Natural killer cell (primary cell): ENCODE measurements around the gene TANGO6. TPM values are rescaled to one million over a fixed set of nuclear protein-coding genes. Genes with fewer than 3 reads are reported as not detected.

Source experiments
- ATAC-seq, 3 donors: fragments of 150-1000 bp in 2 of 3; fragments of 200-7000 bp in 1 of 3; cut with Tn5 transposase; 1 replicate in 1 of 3; 2 replicates in 2 of 3; pipeline ENCODE4 v1.10.0; 2021; ENCODE audit warnings: mild to moderate bottlenecking in 2 of 3, moderate library complexity in 2 of 3
- DNase-seq, 2 donors: peaks; one replicate each; pipeline versions ENCODE4 v3.0.0 to v3.0.0-alpha.2; 2013 to 2021; ENCODE audit warnings: mixed read lengths in 1 of 2
- H3K27ac ChIP-seq: one replicate; pipeline ENCODE4 v1.5.1; 2013; ENCODE audit warnings: mild to moderate bottlenecking, low read length
- H3K27me3 ChIP-seq: one replicate; pipeline ENCODE4 v1.6.1; 2013; ENCODE audit warnings: low read length; ENCODE audit not compliant: control insufficient read depth, insufficient read depth
- H3K36me3 ChIP-seq: one replicate; pipeline ENCODE4 v1.6.1; 2013; ENCODE audit warnings: low read length; ENCODE audit not compliant: control insufficient read depth, insufficient read depth
- H3K4me1 ChIP-seq: one replicate; pipeline ENCODE4 v1.6.1; 2013; ENCODE audit warnings: low read length; ENCODE audit not compliant: control insufficient read depth, insufficient read depth
- H3K4me3 ChIP-seq: one replicate; pipeline ENCODE4 v1.5.1; 2013; ENCODE audit warnings: low read length
- H3K9me3 ChIP-seq: one replicate; pipeline ENCODE4 v1.6.1; 2013; ENCODE audit warnings: low read length; ENCODE audit not compliant: control insufficient read depth, insufficient read depth
- H3K27ac Mint-ChIP-seq, 2 donors: one replicate each; pipeline ENCODE4 v1.8.0; 2022; ENCODE audit warnings: mild to moderate bottlenecking in 2 of 2, mixed read lengths in 2 of 2, moderate library complexity in 1 of 2
- H3K27me3 Mint-ChIP-seq, 2 donors: one replicate each; pipeline ENCODE4 v1.8.0; 2022; ENCODE audit warnings: low read depth in 2 of 2, mixed read lengths in 2 of 2
- H3K36me3 Mint-ChIP-seq: one replicate; pipeline ENCODE4 v1.8.0; 2022; ENCODE audit warnings: mixed read lengths
- H3K4me1 Mint-ChIP-seq, 2 donors: one replicate each; pipeline ENCODE4 v1.8.0; 2022; ENCODE audit warnings: mixed read lengths in 2 of 2
- H3K4me3 Mint-ChIP-seq: one replicate; pipeline ENCODE4 v1.8.0; 2022; ENCODE audit warnings: mild to moderate bottlenecking, moderate library complexity, mixed read lengths
- H3K9me3 Mint-ChIP-seq, 2 donors: one replicate each; pipeline ENCODE4 v1.8.0; 2022; ENCODE audit warnings: mixed read lengths in 2 of 2
- CTCF ChIP-seq: fragments of 200-600 bp; IDR thresholded peaks from one replicate; pipeline ENCODE4 v1.8.0; 2022; ENCODE audit warnings: antibody characterized with exemption
- WGBS: methylation state at CpG from one replicate; pipeline ENCODE4 v1.1.7; 2013; ENCODE audit warnings: missing lambda C conversion rate; ENCODE audit not compliant: insufficient coverage; 5-methylcytosine and 5-hydroxymethylcytosine counted together
- intact Hi-C: fragments of 100-400 bp; cut with micrococcal nuclease; formaldehyde crosslinking; loops from one replicate; pipeline ENCODE4 v1.14.2; 2022
- total RNA-seq, 4 donors: library from RNA; stranded (reverse); fragments of 120-200 nt in 1 of 4; gene quantifications; one replicate each; pipeline versions ENCODE4 v1.2.3 to v1.2.4, GENCODE V29; 2013 to 2022

Gene TANGO6
- total RNA-seq, 3 donors from 2014 or later (not counting 1 experiment from before 2014, with no cell fraction given): 21.2 to 27.3 (median 23.9) TPM

GRCh38 chr16:68902003-68902968 is 59.0 kb downstream of the TANGO6 start:
- no peak for TF ChIP-seq CTCF
- Histone ChIP-seq H3K27me3 (no peaks in the 10 kb centered on the region), H3K36me3 (peaks cover 17% of the 10 kb centered on the region), H3K27ac (no peak overlapping the region), H3K4me1 (no peaks in the 10 kb centered on the region), H3K4me3 (no peak overlapping the region), H3K9me3 (no peaks in the 10 kb centered on the region)
- no peak for ATAC-seq
- WGBS: 76% methylated on average over 4 of the region's 5 CpGs
- Mint-ChIP-seq H3K9me3 (no peaks in the 10 kb centered on the region), H3K27me3 (no peaks in the 10 kb centered on the region), H3K4me1 (no peaks in the 10 kb centered on the region), H3K36me3 (no peaks in the 10 kb centered on the region), H3K4me3 (no peak overlapping the region), H3K27ac (no peak overlapping the region)
- peak in 1 of 2 donors; percentile 13 for DNase-seq
- intact Hi-C loops: no loop called here

- H3K27me3 Mint-ChIP-seq: no peaks in the 10 kb centered on the region
- no peak overlapping the region for H3K27ac Mint-ChIP-seq
- Histone ChIP-seq H3K27me3 (no peaks in the 10 kb centered on the region), H3K36me3 (peaks cover 22% of the 10 kb centered on the region), H3K4me3 (no peak overlapping the region), H3K9me3 (no peaks in the 10 kb centered on the region), H3K27ac (no peak overlapping the region), H3K4me1 (no peaks in the 10 kb centered on the region)
- no peaks in the 10 kb centered on the region for H3K4me1 Mint-ChIP-seq
- no peaks in the 10 kb centered on the region for H3K9me3 Mint-ChIP-seq
- no peak for TF ChIP-seq CTCF
- 100% methylated on average over 1 of the region's 2 CpGs for WGBS
- intact Hi-C loops: no loop called here
- H3K36me3 Mint-ChIP-seq: no peaks in the 10 kb centered on the region
- DNase-seq: no peak
- ATAC-seq: no peak
- no peak overlapping the region for H3K4me3 Mint-ChIP-seq
Observed at GRCh38 chr16:68902969-68903345, 59.6 kb downstream of the TANGO6 start.

- no peak overlapping the region for H3K27ac Mint-ChIP-seq
- peaks cover 39% of the 10 kb centered on the region for H3K36me3 ChIP-seq
- no peaks in the 10 kb centered on the region for H3K27me3 ChIP-seq
- H3K9me3 ChIP-seq: no peaks in the 10 kb centered on the region
- H3K4me3 Mint-ChIP-seq: no peak overlapping the region
- DNase-seq: no peak
- H3K4me1 ChIP-seq: no peaks in the 10 kb centered on the region
- intact Hi-C loops: no loop called here
- H3K36me3 Mint-ChIP-seq: no peaks in the 10 kb centered on the region
- no peak overlapping the region for H3K4me3 ChIP-seq
- no peak for ATAC-seq
- no peaks in the 10 kb centered on the region for H3K9me3 Mint-ChIP-seq
- no peaks in the 10 kb centered on the region for H3K4me1 Mint-ChIP-seq
- H3K27me3 Mint-ChIP-seq: no peaks in the 10 kb centered on the region
- TF ChIP-seq CTCF: no peak
- no peak overlapping the region for H3K27ac ChIP-seq
- WGBS: 95% methylated on average over 3 of the region's 3 CpGs
Observed at GRCh38 chr16:68907297-68907696, 64.0 kb downstream of the TANGO6 start.
